ENCODE data around the gene RNF186.

RNF186 gene

DNA sequence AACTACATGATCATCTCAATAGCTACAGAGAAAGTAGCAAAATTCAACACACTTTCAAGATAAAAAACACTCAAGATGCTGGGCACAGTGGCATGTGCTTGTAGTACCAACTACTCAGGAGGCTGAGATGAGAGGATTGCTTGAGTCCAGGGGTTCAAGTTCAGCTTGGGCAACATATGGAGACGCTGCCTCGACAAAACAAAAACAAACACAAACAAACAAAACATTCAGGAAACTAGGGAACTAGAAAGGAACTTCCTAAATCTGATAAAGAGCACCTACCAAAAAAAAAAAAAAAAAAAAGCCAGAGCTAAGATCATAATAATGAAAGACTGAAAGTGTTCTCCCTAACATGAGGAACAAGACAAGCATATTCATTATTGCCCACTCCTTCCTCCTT, 22.8 kb upstream of the RNF186 start:
- TF ChIP-seq, protein P1, sequence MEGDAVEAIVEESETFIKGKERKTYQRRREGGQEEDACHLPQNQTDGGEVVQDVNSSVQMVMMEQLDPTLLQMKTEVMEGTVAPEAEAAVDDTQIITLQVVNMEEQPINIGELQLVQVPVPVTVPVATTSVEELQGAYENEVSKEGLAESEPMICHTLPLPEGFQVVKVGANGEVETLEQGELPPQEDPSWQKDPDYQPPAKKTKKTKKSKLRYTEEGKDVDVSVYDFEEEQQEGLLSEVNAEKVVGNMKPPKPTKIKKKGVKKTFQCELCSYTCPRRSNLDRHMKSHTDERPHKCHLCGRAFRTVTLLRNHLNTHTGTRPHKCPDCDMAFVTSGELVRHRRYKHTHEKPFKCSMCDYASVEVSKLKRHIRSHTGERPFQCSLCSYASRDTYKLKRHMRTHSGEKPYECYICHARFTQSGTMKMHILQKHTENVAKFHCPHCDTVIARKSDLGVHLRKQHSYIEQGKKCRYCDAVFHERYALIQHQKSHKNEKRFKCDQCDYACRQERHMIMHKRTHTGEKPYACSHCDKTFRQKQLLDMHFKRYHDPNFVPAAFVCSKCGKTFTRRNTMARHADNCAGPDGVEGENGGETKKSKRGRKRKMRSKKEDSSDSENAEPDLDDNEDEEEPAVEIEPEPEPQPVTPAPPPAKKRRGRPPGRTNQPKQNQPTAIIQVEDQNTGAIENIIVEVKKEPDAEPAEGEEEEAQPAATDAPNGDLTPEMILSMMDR (IDR thresholded peaks at IDR 0.05): no peak

DNA sequence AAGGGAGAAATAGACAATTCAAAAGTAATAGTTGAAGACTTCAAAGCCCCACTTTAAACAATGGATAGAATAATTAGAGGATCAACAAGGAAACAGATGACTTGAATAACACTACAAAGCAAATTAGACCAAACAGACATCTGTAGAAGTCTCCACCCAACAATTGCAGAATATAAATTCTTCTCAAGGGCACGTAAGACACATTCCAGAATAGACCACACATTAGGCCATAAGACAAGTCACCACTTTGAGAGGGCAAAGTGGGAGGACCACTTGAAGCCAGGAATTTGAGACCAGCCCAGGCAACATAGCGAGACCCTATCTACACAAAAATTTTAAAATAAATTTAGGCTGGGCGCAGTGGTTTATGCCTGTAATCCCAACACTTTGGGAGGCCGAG, 20.5 kb upstream of the RNF186 start:
- TF ChIP-seq, protein P1 (IDR thresholded peaks at IDR 0.05): no peak

DNA sequence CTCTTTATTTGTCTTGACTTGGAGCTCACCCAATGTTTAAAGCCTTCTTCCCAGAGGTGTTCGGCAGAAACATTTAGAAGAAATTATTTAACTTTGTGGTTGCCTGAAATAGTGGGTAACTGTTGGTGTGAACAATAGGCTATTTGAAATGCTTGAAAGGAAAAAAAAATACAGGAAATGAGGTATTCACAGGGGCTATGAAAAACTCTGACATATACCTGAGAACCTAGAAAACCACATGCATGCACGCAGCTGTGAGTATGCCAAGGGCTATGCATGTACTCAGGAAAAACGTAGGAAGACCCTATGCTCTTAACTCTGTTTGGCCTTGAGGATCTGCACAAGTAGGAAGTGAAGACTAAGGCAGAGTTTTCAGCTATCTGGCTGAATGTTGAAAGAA, 16.4 kb upstream of the RNF186 start:
- TF ChIP-seq, protein P1 (IDR thresholded peaks at IDR 0.05): no peak

DNA sequence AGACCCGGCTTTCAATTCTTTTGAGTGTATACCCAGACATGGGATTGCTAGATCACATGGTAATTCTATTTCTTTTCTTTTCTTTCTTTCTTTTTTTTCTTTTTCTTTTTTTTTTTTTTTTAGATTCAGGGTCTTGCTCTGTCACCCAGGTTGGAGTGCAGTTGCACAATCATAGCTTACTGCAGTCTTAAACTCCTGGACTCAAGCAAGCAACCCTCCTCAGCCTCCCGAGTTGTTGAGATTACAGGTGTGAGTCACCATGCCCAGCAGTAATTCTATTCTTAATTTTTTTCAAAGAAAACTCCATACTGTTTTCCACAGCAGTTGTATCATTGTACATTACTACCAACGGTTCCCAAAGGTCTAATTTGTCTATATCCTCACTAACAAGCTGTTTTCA, 13.5 kb upstream of the RNF186 start:
- TF ChIP-seq, protein P1 (IDR thresholded peaks at IDR 0.05): no peak

DNA sequence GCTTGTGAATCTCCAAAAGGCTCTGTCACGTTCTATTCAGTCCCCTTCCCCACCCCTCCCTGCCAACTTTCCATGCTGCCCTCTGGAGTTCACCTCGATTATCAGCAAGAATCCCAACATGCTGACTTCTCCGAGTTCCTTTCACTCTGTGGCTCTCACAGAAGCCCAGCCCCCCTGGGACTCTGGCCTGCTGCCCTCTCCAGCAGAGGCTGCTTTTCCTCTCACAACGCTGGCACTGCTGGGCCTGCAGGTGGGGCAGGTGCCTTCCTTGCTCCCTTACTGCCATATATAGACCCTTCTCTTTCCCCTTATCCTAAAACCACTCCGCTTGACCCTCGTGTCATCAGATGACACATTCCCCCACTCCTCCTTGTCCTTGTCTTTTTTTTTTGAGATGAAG, 10.2 kb upstream of the RNF186 start:
- TF ChIP-seq, protein P1 (IDR thresholded peaks at IDR 0.05): no peak

DNA sequence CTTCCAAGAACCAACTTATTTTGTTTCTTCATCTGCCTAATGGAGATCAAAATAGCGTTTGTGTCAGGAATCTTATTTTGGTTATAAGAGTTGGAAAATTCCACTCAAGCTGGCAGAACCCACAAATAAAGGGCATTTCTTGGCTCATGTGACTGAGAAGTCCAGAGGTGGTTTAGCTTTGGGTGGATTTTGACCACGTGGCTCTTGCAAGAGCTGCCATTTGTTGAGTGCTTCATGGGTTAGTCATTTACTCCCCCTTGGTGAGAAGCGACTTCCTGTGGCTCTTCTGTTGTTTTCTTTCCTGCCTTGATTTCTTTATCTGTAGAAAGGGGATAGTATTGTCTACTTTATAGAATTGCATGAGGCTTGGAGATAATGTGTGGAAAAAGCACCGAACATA, 9.5 kb upstream of the RNF186 start:
- TF ChIP-seq, protein P1 (IDR thresholded peaks at IDR 0.05): no peak

DNA sequence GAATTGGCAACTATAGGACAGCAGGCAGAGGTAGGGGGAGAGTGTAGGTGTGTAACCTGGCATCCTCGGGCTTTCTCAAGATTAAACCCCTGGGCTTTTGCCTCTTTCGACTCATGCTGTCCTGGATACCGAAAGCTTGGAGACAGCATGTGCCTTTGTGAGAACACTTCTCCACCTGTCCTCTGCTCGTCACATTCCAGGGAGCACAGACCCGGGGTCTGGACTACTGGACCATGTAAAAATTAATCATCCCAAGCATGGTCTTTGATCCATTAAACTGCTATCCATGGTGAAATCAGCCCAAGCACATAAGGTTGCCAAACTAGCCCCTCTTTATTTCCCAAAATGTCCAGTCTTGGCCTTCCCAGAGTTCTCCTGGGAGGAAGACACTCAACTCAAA, 9.0 kb upstream of the RNF186 start:
- TF ChIP-seq, protein P1 (IDR thresholded peaks at IDR 0.05): no peak

DNA sequence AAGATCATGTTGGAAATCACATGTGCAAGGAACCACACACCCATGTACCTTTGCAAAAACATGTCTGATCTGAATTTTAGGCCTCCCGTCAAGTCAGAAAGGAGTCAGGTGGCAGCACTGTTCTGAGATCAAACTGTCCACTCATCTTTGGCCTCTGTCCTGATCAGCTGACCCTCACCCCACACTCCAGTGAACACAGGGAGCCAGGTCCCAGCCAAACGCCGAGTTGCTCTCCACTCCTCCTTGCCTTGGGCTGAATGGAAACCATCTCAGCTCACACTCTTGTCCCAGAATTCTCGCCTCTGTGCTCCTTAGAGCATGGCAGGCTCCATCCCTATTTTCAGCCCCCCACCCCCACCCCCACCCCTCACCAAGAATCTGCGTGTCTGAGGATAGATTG, 4.6 kb upstream of the RNF186 start:
- TF ChIP-seq, protein P1 (IDR thresholded peaks at IDR 0.05): no peak

All from LNCAP (cell line).